ENCODE results near the gene TBX3. TPM values are rescaled to one million over a fixed set of nuclear protein-coding genes. Genes with fewer than 3 reads are reported as not detected.

Gene TBX3
- total RNA-seq, 4 donors from 2014 or later = 15.2 to 48.1 (median 35.4) TPM

DNA sequence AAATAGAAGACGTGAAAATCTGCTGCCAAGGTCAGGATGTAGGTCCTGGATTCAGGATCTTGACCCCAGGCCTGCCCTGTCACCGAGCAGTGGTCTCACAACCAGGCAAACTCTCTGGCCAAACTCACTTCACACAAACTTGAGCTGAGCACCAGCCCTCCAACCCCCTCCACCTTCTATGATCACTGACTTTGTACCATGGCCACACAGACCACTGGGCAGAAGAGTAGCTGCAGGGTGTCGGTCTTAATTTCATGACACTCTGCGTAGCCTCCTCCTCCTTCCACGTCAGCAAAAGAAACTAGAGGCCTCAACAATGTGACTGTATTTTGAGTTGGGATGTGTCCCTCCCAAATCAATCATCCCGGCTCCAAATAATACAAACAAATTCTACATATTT, 7.2 kb upstream of the TBX3 start:
- no peak overlapping the region for H3K4me3 ChIP-seq (ENCODE audit: low read depth, poor library complexity, severe bottlenecking)
- no peak for DNase-seq (ENCODE audit: low spot score in 2 of 2)
- 68 to 79% methylated on average over 6 of the region's 6 CpGs for WGBS, 2 donors
- intact Hi-C loops (cut with DNase I; ENCODE audit: low total_unique reads) = no loop called here
- TF ChIP-seq POLR2A (IDR thresholded peaks at IDR 0.05) = no peak
- TF ChIP-seq, protein P1, sequence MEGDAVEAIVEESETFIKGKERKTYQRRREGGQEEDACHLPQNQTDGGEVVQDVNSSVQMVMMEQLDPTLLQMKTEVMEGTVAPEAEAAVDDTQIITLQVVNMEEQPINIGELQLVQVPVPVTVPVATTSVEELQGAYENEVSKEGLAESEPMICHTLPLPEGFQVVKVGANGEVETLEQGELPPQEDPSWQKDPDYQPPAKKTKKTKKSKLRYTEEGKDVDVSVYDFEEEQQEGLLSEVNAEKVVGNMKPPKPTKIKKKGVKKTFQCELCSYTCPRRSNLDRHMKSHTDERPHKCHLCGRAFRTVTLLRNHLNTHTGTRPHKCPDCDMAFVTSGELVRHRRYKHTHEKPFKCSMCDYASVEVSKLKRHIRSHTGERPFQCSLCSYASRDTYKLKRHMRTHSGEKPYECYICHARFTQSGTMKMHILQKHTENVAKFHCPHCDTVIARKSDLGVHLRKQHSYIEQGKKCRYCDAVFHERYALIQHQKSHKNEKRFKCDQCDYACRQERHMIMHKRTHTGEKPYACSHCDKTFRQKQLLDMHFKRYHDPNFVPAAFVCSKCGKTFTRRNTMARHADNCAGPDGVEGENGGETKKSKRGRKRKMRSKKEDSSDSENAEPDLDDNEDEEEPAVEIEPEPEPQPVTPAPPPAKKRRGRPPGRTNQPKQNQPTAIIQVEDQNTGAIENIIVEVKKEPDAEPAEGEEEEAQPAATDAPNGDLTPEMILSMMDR (IDR thresholded peaks at IDR 0.05) = no peak

DNA sequence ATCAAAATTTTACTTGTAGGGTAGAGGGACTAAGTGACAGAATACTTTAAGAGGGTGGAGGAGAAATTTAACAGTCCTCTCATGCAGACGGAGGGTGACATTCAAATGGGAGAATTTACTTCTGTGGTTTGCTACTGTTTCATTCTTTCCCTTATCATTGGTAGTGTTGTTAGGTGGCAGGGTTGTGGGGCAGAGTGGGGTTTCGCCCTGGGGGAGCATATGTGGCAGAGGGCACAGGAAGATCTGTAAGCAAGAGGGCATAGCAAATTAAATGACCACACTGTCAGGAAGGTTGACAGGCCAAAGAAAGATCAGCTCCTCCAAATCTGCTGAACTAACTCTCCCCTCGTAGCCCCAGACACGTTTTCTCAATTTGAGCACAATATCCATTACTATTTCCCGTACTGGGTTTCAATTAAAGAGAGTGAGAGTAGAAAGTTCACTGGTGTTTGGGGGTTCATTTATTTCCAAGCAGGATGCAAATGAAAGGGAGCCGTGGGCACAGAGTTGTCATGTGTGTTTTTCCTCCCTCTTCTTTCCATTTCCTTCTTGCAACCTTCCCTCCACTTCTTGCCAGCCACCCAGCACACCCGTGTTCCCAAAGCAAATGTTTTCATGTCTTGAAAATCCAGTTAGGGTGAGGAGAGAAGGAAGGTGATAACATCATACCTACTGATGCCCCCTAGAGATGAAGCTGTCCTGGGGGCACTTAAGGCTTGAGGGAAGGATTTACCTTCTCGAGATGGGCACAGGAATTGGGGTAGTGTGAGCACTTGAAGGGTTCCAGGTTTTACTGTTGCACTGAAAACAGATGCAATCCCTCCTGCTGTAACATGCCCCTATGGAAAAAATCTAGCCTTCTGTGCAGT, 6.5 kb upstream of the TBX3 start:
- DNase-seq (ENCODE audit: low spot score in 2 of 2) = no peak
- WGBS, 2 donors = 64 to 71% methylated on average over 8 of the region's 8 CpGs
- TF ChIP-seq, protein P1 (IDR thresholded peaks at IDR 0.05) = no peak
- no peak for TF ChIP-seq POLR2A (IDR thresholded peaks at IDR 0.05)
- intact Hi-C loops (cut with DNase I; ENCODE audit: low total_unique reads) = no loop called here
- no peak overlapping the region for H3K4me3 ChIP-seq (ENCODE audit: low read depth, poor library complexity, severe bottlenecking)

DNA sequence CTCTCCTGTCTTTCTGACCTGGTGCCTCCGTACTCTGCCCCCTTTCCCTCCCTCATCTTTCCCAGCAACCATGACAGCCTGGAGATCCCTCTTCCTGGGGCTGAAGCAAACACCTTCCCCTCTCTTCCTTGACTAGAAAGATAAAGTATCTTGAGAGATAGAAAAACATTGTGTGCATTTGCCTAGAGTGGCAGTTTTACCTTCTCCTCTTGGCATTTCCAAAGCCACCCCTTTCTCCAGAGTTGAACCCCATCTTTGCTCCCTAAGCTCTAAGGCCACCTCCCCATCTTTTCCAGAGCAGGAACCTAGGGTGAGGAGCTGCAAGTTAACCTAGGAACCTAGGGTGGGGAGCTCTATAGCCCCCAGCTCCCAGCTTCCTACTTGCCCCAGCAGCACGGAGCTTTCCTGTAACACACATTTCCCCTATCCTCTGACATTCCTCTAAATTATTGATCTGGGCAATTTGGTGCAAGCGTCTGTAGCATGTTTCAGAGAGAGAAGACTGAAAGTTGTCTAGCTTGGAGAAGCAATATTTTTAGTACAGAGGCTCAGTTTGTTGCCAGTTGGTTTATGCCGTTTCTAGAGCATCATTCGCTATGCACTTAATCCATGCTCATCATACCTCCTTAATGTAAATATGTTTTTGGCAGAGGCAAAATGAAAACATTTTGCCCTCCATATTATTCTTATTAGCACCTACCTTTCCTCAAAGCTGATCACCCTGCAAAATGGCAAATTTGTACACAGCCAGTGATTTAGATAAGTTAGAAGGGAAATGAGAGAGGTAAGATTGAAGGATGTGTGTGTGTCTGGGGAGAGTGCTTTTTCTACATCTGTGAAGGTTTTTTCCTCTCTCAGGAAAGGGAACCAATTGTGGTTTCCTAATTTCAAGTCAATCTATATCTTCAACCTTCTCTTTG, 5.4 kb upstream of the TBX3 start:
- DNase-seq (ENCODE audit: low spot score in 2 of 2) = no peak
- intact Hi-C loops (cut with DNase I; ENCODE audit: low total_unique reads) = no loop called here
- TF ChIP-seq POLR2A (IDR thresholded peaks at IDR 0.05) = no peak
- TF ChIP-seq, protein P1 (IDR thresholded peaks at IDR 0.05) = no peak
- H3K4me3 ChIP-seq (ENCODE audit: low read depth, poor library complexity, severe bottlenecking) = no peak overlapping the region
- WGBS, 2 donors = 75 to 85% methylated on average over 5 of the region's 5 CpGs

DNA sequence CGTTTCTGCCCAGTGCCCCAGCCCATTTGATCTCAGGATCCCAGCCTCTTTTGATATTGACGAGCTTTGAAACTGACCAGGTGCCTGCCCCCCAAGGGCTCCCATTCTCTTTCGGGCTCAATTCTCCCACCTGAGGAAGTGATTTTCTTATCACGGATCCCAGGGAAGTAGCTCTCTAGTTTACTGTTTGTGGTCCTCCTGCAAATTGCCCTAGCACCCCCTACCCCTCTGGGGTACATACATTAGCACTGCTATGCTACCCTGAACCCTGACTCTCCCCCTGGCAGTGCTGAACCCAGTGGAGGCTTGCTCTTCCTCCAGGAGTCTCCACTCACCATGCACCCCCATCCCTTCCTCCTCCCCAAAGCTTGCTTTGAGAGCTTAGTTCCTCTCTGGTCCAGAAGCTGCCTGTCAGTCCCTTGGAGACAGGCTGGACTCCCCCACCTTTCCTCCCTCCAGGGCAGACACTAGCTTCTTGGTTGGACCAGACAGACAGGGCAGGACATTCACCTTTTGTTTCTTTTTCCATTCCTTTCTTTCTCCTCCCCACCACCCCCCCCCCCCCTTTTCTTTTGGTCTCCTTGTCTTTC, 4.4 kb upstream of the TBX3 start:
- WGBS, 2 donors = 72 to 76% methylated on average over 4 of the region's 4 CpGs
- no peak for TF ChIP-seq POLR2A (IDR thresholded peaks at IDR 0.05)
- TF ChIP-seq, protein P1 (IDR thresholded peaks at IDR 0.05) = no peak
- intact Hi-C loops (cut with DNase I; ENCODE audit: low total_unique reads) = no loop called here
- H3K4me3 ChIP-seq (ENCODE audit: low read depth, poor library complexity, severe bottlenecking) = no peak overlapping the region
- DNase-seq (ENCODE audit: low spot score in 2 of 2) = no peak

DNA sequence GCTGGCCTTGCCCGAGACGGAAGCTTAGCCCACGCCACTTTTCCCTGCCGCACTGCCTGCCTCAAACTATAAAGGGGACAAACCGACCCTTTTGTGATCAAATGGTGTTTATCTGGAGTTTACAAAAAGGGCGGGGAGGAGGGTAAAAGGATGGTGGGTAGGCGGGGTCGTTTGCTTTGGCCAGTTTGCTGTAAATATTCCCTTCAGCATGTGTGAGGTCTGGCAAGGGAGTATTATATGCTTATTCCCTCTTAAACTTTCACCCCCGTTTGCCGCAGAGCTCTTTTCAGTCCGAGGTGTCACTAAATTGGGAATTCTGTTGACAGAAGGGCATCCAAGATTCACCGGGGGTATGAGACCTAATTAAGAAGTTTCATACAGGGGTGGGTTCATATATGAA, 3.8 kb upstream of the TBX3 start:
- no peak for TF ChIP-seq POLR2A (IDR thresholded peaks at IDR 0.05)
- TF ChIP-seq, protein P1 (IDR thresholded peaks at IDR 0.05) = no peak
- DNase-seq (ENCODE audit: low spot score in 2 of 2) = no peak
- WGBS, 2 donors = 74 to 75% methylated on average over 12 of the region's 12 CpGs
- intact Hi-C loops (cut with DNase I; ENCODE audit: low total_unique reads) = no loop called here
- no peak overlapping the region for H3K4me3 ChIP-seq (ENCODE audit: low read depth, poor library complexity, severe bottlenecking)

Data from lower leg skin (tissue), 4 donors.